GM18526 (cell line): ENCODE results near the gene ALG9.

ENCODE experiments used
- POLR2A ChIP-seq: IDR thresholded peaks from 3 replicates; pipeline ENCODE4 v1.6.1; 2011; ENCODE audit not compliant: insufficient read length; ENCODE audit errors: extremely low read depth

ALG9 gene

DNA sequence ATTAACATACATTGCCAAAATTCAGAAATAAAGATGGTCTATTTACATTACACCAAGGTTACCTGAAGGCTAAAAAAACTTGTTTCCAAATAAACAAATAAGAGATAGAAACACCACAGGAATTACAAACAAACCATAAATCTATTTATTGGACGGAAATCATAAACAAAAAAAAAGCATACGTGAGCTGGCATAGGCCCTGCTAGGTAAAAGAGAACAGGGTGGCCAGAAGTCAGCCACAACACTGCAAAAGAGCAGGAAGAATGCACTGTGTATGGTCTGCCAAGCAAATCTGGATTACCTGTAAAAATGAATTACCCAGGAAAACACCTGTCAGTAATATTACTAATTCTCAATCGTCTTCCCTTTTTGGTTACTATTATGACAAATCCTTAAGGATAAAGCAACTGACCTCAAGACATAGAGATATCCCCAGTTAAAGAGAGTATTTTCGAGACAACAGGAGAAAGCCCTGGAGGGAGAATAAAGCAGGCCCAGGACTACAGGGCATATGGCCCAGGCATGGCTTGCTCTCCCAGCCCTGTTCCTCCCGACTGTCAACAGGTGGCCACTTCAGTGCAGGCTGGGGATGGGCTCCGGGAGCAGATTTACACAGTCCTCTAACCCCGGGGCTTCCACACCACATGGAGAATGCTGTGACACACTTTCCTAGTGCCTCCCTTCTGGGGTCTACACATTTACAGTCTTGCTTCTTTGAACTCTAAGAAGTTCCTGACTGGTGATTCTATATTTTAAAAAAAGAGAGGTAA is 123.2 kb downstream of the ALG9 start:
- TF ChIP-seq POLR2A, result no peak

GRCh38 chr11:111745719-111746504 is 125.5 kb downstream of the ALG9 start:
- TF ChIP-seq POLR2A, result no peak

- no peak for TF ChIP-seq POLR2A
These were observed 127.7 kb downstream of the ALG9 start for GRCh38 chr11:111743700-111744099.

DNA sequence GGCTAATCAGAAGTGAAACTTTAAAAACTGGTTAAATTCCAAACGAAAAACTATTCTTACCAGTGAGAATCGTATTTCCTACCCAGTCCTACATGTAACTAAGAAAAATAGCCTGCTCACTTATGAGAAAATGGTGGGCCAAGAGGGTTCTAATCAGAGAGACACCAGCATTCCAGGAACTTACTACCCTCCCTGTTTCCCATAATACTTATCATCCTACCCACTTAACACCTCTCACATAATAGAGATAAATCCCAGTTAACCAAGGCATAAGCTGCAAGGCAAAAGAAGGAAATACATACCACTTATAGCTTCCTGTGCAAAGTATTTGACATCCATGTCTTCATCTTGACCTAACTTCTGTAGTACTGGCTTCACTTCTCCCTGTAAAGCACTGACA is 129.6 kb downstream of the ALG9 start:
- no peak for TF ChIP-seq POLR2A

GRCh38 chr11:111739299-111739698 is 132.1 kb downstream of the ALG9 start:
- TF ChIP-seq POLR2A, result no peak

DNA sequence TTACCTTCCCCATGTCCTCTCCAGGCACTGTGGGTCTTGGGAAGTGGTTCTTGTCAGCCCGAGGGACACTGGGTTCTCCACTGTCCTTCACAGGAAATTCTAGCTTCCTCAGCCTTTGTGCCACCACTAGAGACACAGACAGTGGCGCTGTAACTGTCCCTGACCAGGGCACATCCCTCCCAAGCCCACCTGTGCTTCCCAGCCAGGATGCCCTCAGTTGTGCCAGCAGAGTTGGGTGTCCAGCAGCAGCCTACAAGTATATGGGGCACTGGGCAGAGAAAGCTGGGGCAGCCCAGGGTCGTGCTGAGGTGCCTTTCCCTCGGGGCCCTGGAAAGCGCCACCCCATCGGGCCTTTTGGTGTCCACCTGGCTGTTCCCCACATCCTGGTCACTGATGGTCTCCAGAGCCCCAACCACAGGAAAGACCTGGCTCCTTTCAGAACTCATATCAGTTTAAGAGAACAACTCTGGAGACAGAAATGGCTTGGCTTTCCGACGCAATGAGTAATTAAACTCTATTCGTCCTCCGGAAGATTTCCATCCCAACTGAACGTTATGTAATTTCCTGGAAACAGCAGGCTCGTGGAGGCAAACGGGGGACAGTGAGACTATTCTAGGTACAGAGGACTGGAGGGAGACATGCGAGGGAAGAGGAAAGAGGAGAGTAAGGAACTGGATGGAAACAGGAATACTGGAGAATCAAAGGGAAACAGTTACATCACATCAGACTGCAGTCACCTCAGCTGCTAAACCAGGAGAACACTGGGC is 133.8 kb downstream of the ALG9 start:
- no peak for TF ChIP-seq POLR2A

GRCh38 chr11:111736621-111737443 is 134.5 kb downstream of the ALG9 start:
- TF ChIP-seq POLR2A, result no peak
